T-cell (primary cell): Measurements from ENCODE around the gene IFI30. TPM values are rescaled to one million over a fixed set of nuclear protein-coding genes. Genes with fewer than 3 reads are reported as not detected.

ENCODE experiments used
- ATAC-seq, 4 experiments: fragments of 200-7000 bp in 3 of 4; fragments of 150-1000 bp in 1 of 4; cut with Tn5 transposase; replicated peaks in 1 of 4; 1 replicate in 3 of 4; 2 replicates in 1 of 4; pipeline ENCODE4 v1.10.0; 2021; ENCODE audit warnings: moderate library complexity in 3 of 4, mild to moderate bottlenecking in 2 of 4, moderate number of reproducible peaks in 1 of 4
- CTCF ChIA-PET, 2 donors: fragments of 300-600 bp; sonication (Branson Sonifier 250); formaldehyde crosslinking; loops; one replicate each; lab custom pipeline; 2022; ENCODE audit warnings: antibody characterized with exemption in 2 of 2; lab: Charles Lee
- POLR2A ChIA-PET, 2 donors: fragments of 300-600 bp; sonication (Branson Sonifier 250); formaldehyde crosslinking; loops; one replicate each; lab custom pipeline; 2022; ENCODE audit warnings: antibody characterized with exemption in 2 of 2; lab: Charles Lee
- DNase-seq, 35 experiments: peaks; one replicate each; pipeline versions ENCODE4 v3.0.0 to v3.0.0-alpha.2; 2013 to 2023
- H3K27ac ChIP-seq: one replicate; pipeline ENCODE4 v1.5.1; 2013; ENCODE audit warnings: low read length
- H3K27me3 ChIP-seq, 2 experiments: replicated peaks in 1 of 2; 1 replicate in 1 of 2; 2 replicates in 1 of 2; pipeline versions ENCODE4 v1.6.1 to v1.7.0; 2013; ENCODE audit warnings: low read length in 1 of 2, mixed read lengths in 1 of 2; ENCODE audit not compliant: control insufficient read depth in 2 of 2, insufficient read depth in 2 of 2; ENCODE audit errors: extremely low read depth in 1 of 2
- H3K36me3 ChIP-seq, 2 donors: 1 replicate in 1 of 2; 2 replicates in 1 of 2; pipeline versions ENCODE4 v1.6.1 to v1.7.0; 2013; ENCODE audit warnings: low read length in 1 of 2; ENCODE audit not compliant: control insufficient read depth in 2 of 2, insufficient read depth in 1 of 2; ENCODE audit errors: extremely low read depth in 1 of 2
- H3K4me1 ChIP-seq, 2 experiments: 1 replicate in 1 of 2; 2 replicates in 1 of 2; pipeline versions ENCODE4 v1.6.1 to v1.7.0; 2013; ENCODE audit warnings: low read length in 2 of 2, mixed read lengths in 1 of 2; ENCODE audit not compliant: insufficient read depth in 2 of 2, control insufficient read depth in 1 of 2; ENCODE audit errors: extremely low read depth in 1 of 2
- H3K4me3 ChIP-seq, 2 donors: 1 replicate in 1 of 2; 2 replicates in 1 of 2; pipeline versions ENCODE4 v1.5.1 to v1.7.0; 2013; ENCODE audit warnings: mild to moderate bottlenecking in 2 of 2, low read length in 1 of 2, moderate library complexity in 1 of 2; ENCODE audit not compliant: control insufficient read depth in 1 of 2; ENCODE audit errors: extremely low read depth in 1 of 2
- H3K9me3 ChIP-seq: 2 replicates; pipeline ENCODE4 v1.7.0; 2013
- H3K27ac Mint-ChIP-seq, 2 donors: one replicate each; pipeline ENCODE4 v1.8.0; 2020 to 2021; ENCODE audit warnings: mild to moderate bottlenecking in 2 of 2, mixed read lengths in 2 of 2
- H3K27me3 Mint-ChIP-seq, 2 donors: one replicate each; pipeline ENCODE4 v1.8.0; 2021 to 2022; ENCODE audit warnings: mixed read lengths in 2 of 2
- H3K36me3 Mint-ChIP-seq: one replicate; pipeline ENCODE4 v1.8.0; 2021; ENCODE audit warnings: mixed read lengths
- H3K4me1 Mint-ChIP-seq, 3 donors: one replicate each; pipeline ENCODE4 v1.8.0; 2020 to 2022; ENCODE audit warnings: mixed read lengths in 3 of 3, mild to moderate bottlenecking in 1 of 3
- H3K4me3 Mint-ChIP-seq, 3 donors: one replicate each; pipeline ENCODE4 v1.8.0; 2020 to 2022; ENCODE audit warnings: mild to moderate bottlenecking in 3 of 3, mixed read lengths in 3 of 3, moderate library complexity in 3 of 3
- H3K9me3 Mint-ChIP-seq, 3 donors: one replicate each; pipeline ENCODE4 v1.8.0; 2020 to 2022; ENCODE audit warnings: mixed read lengths in 3 of 3
- WGBS: methylation state at CpG from one replicate; pipeline ENCODE4 v1.1.5; 2013; ENCODE audit warnings: missing lambda C conversion rate; ENCODE audit not compliant: insufficient coverage; 5-methylcytosine and 5-hydroxymethylcytosine counted together
- total RNA-seq, 35 experiments: library from RNA in 6 of 35; stranded (reverse) in 6 of 35; fragments of 120-200 nt in 1 of 35; gene quantifications; one replicate each; pipeline versions ENCODE4 v1.2.1 to v1.2.4 and lab custom pipeline; 2013 to 2026

Gene IFI30
- total RNA-seq, 5 donors from 2014 or later (not counting 1 experiment from before 2014, with no cell fraction given), result 3.2 to 11.8 (median 5.1) TPM

DNA sequence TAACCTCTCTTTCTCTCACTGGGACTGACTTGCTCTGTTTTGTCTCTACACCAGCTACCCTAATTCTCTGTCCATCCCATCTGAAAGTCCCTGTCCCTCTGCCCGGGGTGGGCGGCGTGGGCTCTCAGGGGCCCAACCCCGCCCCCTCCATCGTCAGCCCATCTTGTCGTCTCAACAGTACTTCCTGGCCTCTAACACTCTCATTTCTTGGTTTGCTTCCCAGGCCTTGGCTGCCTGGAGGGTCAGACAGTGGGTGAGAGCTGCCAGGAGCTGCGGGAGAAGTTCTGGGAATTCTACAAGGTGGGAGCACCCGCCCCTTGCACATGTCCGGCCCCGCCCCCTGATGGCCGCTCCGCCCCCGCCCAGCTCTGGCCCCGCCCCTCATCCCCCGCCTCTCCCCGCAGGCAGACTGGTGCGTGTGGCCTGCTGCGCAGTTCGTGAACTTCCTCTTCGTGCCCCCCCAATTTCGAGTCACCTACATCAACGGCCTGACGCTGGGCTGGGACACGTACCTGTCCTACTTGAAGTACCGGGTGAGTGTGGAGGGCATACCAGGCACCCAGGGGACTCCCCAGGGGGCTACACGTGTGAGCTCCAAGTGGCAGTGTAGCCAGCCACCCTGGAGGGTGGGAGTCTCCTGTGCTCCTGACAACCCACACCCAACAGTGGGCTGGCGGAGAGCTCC is 21.1 kb downstream of the IFI30 start:
- H3K36me3 Mint-ChIP-seq, result peaks cover 10% of the 10 kb centered on the region
- no peaks in the 10 kb centered on the region for H3K27me3 Mint-ChIP-seq
- no peak overlapping the region for H3K4me3 ChIP-seq
- ATAC-seq, result no peak
- H3K9me3 ChIP-seq, result no peaks in the 10 kb centered on the region
- peaks cover 3 to 28% of the 10 kb centered on the region in 2 donors for H3K36me3 ChIP-seq
- H3K4me3 Mint-ChIP-seq, result peak overlapping the region; percentile 87 to 95 (median 87)
- H3K27me3 ChIP-seq, result no peaks in the 10 kb centered on the region
- peak overlapping the region in 1 of 2 donors; percentile 55 for H3K27ac Mint-ChIP-seq
- ChIA-PET CTCF (interaction anchor here in 1 of 2 donors (1.3 kb wide), 1 partner anchor 10 kb away, joined by 4 read pairs; the partner anchor contains the start of gene RAB3A), POLR2A (no interaction called here)
- H3K9me3 Mint-ChIP-seq, result no peaks in the 10 kb centered on the region
- H3K4me1 Mint-ChIP-seq, result peaks cover 21 to 24% (median 23%) of the 10 kb centered on the region in 3 donors
- DNase-seq, result peak in 16 of 35 experiments; percentile 12 to 54 (median 28)
- 38% methylated on average over 11 of the region's 27 CpGs for WGBS
- H3K4me1 ChIP-seq, result peaks cover 12 to 29% of the 10 kb centered on the region in 2 experiments
- H3K27ac ChIP-seq, result no peak overlapping the region

DNA sequence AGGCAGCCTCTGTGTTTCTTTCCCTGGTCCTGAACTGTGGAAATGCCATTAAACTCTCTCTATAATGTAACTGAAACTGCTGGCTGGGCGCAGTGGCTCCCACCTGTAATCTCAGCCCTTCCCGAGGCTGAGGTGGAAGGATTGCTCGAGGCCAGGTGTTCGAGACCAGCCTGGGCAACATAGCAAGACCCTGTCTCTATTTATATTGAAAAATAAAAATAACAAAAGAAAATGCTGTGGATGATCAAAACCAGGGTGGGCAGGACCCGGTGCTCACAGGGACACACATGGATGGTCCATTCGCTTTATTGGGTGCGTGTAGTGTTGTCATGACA is 22.9 kb downstream of the IFI30 start:
- ATAC-seq (no peak), DNase-seq (no peak)
- H3K4me3 ChIP-seq, result no peak overlapping the region
- no peak overlapping the region for H3K27ac ChIP-seq
- Mint-ChIP-seq H3K27me3 (no peaks in the 10 kb centered on the region), H3K36me3 (peaks cover 10% of the 10 kb centered on the region), H3K9me3 (no peaks in the 10 kb centered on the region), H3K27ac (no peak overlapping the region), H3K4me1 (peaks cover 21 to 26% (median 24%) of the 10 kb centered on the region in 3 donors), H3K4me3 (peak overlapping the region in 1 of 3 donors; percentile 11)
- peaks cover 12 to 29% of the 10 kb centered on the region in 2 experiments for H3K4me1 ChIP-seq
- H3K27me3 ChIP-seq, result no peaks in the 10 kb centered on the region
- no CpG with 5 or more reads among the region's 7 CpGs for WGBS
- CTCF ChIA-PET, result no interaction called here
- POLR2A ChIA-PET, result no interaction called here
- no peaks in the 10 kb centered on the region for H3K9me3 ChIP-seq
- peaks cover 3 to 29% of the 10 kb centered on the region in 2 donors for H3K36me3 ChIP-seq

DNA sequence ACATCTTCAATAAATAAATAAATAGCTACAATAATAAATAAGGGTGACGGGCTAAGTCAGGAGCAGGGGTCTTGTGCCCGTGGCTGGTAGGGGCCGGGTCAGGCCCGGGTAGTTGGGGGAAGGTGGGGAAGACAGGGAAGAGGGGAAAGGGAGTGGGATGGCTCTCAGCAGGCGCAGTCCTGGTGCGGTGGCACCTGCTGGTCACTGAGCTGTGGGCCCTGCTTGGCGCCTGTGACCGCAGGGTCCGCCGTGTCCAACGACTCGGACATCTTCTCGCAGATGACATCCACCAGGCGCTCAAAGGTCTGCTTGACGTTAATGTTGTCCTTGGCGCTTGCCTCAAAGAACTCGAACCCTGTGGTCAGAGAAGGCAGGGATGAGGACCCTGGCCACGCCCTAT is 23.7 kb downstream of the IFI30 start:
- Histone ChIP-seq H3K9me3 (no peaks in the 10 kb centered on the region), H3K36me3 (peaks cover 3 to 31% of the 10 kb centered on the region in 2 donors), H3K4me3 (no peak overlapping the region), H3K4me1 (peaks cover 9 to 24% of the 10 kb centered on the region in 2 experiments), H3K27me3 (no peaks in the 10 kb centered on the region), H3K27ac (no peak overlapping the region)
- Mint-ChIP-seq H3K36me3 (peaks cover 12% of the 10 kb centered on the region), H3K4me3 (no peak overlapping the region), H3K9me3 (no peaks in the 10 kb centered on the region), H3K27ac (no peak overlapping the region), H3K27me3 (no peaks in the 10 kb centered on the region), H3K4me1 (peaks cover 24 to 26% (median 25%) of the 10 kb centered on the region in 3 donors)
- POLR2A ChIA-PET, result interaction anchor here in 1 of 2 donors (0.7 kb wide), 1 partner anchor 32 kb away, joined by 3 read pairs; no protein-coding TSS in a partner anchor
- DNase-seq (no peak), ATAC-seq (no peak)
- CTCF ChIA-PET, result interaction anchor here in 1 of 2 donors (0.6 kb wide), 1 partner anchor 70 kb away, joined by 3 read pairs; no protein-coding TSS in a partner anchor
- WGBS, result 95% methylated on average over 16 of the region's 18 CpGs

DNA sequence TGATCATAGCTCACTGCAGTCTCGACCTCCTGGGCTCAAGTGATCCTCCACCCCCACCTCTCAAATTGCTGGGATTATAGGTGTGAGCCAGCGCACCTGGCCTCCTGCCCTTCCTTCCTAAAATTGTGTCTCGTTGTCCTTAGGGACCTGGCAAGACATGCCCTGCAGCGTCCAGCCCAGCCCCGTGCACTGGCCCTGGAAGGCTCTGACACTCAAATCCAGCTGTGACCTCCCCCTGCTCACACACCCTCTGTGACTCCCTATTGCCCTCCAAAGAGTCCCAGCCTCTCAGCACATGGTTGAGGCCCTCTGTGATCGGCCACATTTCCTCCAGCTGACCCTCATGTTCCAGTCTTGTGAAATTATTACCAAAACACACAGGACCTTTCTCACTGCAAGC is 24.3 kb downstream of the IFI30 start:
- peak overlapping the region in 1 of 2 donors; percentile 34 for H3K27ac Mint-ChIP-seq
- H3K4me3 ChIP-seq, result no peak overlapping the region
- H3K9me3 Mint-ChIP-seq, result no peaks in the 10 kb centered on the region
- no peak overlapping the region for H3K4me3 Mint-ChIP-seq
- ChIA-PET CTCF (interaction anchor here in 1 of 2 donors (0.6 kb wide), 1 partner anchor 395 kb away, joined by 3 read pairs; no protein-coding TSS in a partner anchor), POLR2A (interaction anchor here in 1 of 2 donors (0.6 kb wide), 1 partner anchor 787 kb away, joined by 6 read pairs; no protein-coding TSS in a partner anchor)
- no peak for DNase-seq
- H3K36me3 ChIP-seq, result peaks cover 3 to 31% of the 10 kb centered on the region in 2 donors
- peaks cover 12% of the 10 kb centered on the region for H3K36me3 Mint-ChIP-seq
- no peaks in the 10 kb centered on the region for H3K9me3 ChIP-seq
- no peak for ATAC-seq
- H3K4me1 Mint-ChIP-seq, result peaks cover 27 to 29% (median 28%) of the 10 kb centered on the region in 3 donors
- no peaks in the 10 kb centered on the region for H3K27me3 Mint-ChIP-seq
- no peak overlapping the region for H3K27ac ChIP-seq
- 95% methylated on average over 5 of the region's 6 CpGs for WGBS
- no peaks in the 10 kb centered on the region for H3K27me3 ChIP-seq
- H3K4me1 ChIP-seq, result peaks cover 12 to 28% of the 10 kb centered on the region in 2 experiments

GRCh38 chr19:18198374-18198773 is 24.8 kb downstream of the IFI30 start:
- H3K4me3 Mint-ChIP-seq, result no peak overlapping the region

DNA sequence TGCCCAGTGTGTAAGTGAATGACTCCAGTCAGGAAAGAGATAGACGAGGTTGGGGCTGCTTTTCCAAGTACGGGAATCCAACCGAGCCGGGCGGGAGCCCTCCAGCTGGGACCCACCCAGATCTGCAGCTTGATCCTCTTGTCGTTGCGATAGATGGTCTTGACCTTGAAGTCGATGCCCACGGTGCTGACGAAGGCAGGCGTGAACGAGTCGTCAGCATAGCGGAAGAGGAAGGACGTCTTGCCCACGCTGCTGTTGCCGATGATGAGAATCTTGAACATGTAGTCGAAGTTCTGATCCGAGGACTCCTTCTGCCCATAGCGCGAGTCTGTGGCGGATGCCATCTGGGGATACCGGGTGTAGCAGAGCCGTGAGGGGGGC is 28.8 kb downstream of the IFI30 start:
- peak overlapping the region; percentile 50 to 94 (median 87) for H3K4me3 Mint-ChIP-seq
- peaks cover 0 to 3% of the 10 kb centered on the region in 2 donors for H3K27me3 Mint-ChIP-seq
- Histone ChIP-seq H3K27me3 (peaks cover 0 to 5% of the 10 kb centered on the region in 2 experiments), H3K4me3 (no peak overlapping the region), H3K27ac (no peak overlapping the region), H3K36me3 (peaks cover 0 to 18% of the 10 kb centered on the region in 2 donors), H3K9me3 (no peaks in the 10 kb centered on the region), H3K4me1 (peaks cover 12 to 31% of the 10 kb centered on the region in 2 experiments)
- DNase-seq, result no peak
- no peaks in the 10 kb centered on the region for H3K9me3 Mint-ChIP-seq
- peaks cover 12% of the 10 kb centered on the region for H3K36me3 Mint-ChIP-seq
- WGBS, result 93% methylated on average over 23 of the region's 24 CpGs
- no peak for ATAC-seq
- H3K4me1 Mint-ChIP-seq, result peaks cover 22 to 30% (median 24%) of the 10 kb centered on the region in 3 donors
- no peak overlapping the region for H3K27ac Mint-ChIP-seq
- CTCF ChIA-PET, result no interaction called here
- POLR2A ChIA-PET, result no interaction called here

More at GRCh38 chr19:18198374-18198773, 24.8 kb downstream of the IFI30 start:
- H3K4me3 ChIP-seq, result no peak overlapping the region
- H3K4me1 Mint-ChIP-seq, result peaks cover 29% of the 10 kb centered on the region in 3 donors
- POLR2A ChIA-PET, result interaction anchor here in 1 of 2 donors (0.6 kb wide), 1 partner anchor 787 kb away, joined by 6 read pairs; no protein-coding TSS in a partner anchor
- no peaks in the 10 kb centered on the region for H3K9me3 ChIP-seq
- no peak overlapping the region for H3K27ac ChIP-seq
- peak overlapping the region in 1 of 2 donors; percentile 34 for H3K27ac Mint-ChIP-seq
- ATAC-seq (no peak), DNase-seq (no peak)
- H3K27me3 Mint-ChIP-seq, result no peaks in the 10 kb centered on the region
- H3K4me1 ChIP-seq, result peaks cover 16 to 31% of the 10 kb centered on the region in 2 experiments
- peaks cover 12% of the 10 kb centered on the region for H3K36me3 Mint-ChIP-seq
- no peaks in the 10 kb centered on the region for H3K9me3 Mint-ChIP-seq
- peaks cover 3 to 31% of the 10 kb centered on the region in 2 donors for H3K36me3 ChIP-seq
- WGBS, result 100% methylated on average over 1 of the region's 6 CpGs
- no peaks in the 10 kb centered on the region for H3K27me3 ChIP-seq
- CTCF ChIA-PET, result no interaction called here
